Measurements from ENCODE around the gene SORCS3.

The SORCS3 gene

DNA sequence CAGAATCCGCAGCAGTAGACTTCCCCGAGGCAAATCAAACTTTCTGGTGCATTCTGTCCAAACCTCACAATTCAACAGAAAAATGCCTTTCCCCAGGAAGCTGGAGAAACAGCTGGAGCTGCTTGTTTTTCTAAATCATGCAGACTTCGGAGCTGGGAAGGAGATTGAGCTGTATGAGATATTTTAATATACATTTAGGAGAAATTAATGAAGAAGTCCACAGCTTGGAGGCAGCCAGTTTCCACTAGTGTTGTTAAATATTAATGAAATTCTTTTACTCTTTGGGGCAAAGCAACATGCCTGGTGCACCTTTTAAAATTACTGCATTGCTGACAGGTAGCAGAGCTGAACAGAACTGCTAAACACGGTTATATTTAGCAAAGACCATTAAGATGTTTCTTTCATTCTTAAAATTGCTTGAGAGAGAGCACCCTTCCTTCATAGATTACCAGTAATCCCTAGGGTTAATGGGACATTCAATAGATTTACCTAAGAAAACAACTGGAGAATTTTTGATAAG, 566.4 kb downstream of the SORCS3 start:
- TF ChIP-seq, protein P1, sequence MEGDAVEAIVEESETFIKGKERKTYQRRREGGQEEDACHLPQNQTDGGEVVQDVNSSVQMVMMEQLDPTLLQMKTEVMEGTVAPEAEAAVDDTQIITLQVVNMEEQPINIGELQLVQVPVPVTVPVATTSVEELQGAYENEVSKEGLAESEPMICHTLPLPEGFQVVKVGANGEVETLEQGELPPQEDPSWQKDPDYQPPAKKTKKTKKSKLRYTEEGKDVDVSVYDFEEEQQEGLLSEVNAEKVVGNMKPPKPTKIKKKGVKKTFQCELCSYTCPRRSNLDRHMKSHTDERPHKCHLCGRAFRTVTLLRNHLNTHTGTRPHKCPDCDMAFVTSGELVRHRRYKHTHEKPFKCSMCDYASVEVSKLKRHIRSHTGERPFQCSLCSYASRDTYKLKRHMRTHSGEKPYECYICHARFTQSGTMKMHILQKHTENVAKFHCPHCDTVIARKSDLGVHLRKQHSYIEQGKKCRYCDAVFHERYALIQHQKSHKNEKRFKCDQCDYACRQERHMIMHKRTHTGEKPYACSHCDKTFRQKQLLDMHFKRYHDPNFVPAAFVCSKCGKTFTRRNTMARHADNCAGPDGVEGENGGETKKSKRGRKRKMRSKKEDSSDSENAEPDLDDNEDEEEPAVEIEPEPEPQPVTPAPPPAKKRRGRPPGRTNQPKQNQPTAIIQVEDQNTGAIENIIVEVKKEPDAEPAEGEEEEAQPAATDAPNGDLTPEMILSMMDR (conservative IDR thresholded peaks at IDR 0.05; ENCODE audit: low read depth, low read length): no peak
- Histone ChIP-seq H3K4me3 (IDR thresholded peaks at IDR 0.05; ENCODE audit: insufficient read depth, low read depth, low read length) (no peak overlapping the region), H3K36me3 (ENCODE audit: insufficient read depth) (no peaks in the 10 kb centered on the region), H3K4me2 (no peak overlapping the region), H3K27me3 (ENCODE audit: insufficient read depth, low read depth) (no peaks in the 10 kb centered on the region), H2AFZ (ENCODE audit: low read depth) (no peak overlapping the region), H3K79me2 (ENCODE audit: insufficient read depth, low read depth) (no peaks in the 10 kb centered on the region), H3K9ac (no peak overlapping the region), H3K27ac (no peak overlapping the region), H4K20me1 (ENCODE audit: insufficient read depth) (no peaks in the 10 kb centered on the region), H3K4me1 (ENCODE audit: low read depth, poor library complexity, severe bottlenecking) (no peaks in the 10 kb centered on the region)

DNA sequence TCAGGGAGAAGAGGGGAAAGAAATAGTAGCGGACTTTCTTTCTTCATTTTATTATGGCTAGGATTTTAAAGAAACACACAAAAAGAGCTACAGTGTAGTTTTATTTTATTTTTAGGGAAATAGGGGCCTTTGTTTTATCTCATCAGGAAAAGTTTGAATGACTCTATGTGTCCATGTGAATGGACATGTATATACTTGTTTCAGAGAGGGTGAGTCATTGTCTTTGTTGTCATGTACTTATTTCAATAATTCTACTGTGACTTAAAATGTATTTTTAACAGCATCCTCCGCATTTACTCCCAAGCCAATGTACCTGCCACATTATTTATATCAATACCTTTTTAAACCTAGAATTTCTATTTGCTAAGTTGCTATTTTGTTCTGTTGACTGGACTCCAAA, 569.5 kb downstream of the SORCS3 start:
- no peak overlapping the region for H3K4me2 ChIP-seq
- no peak overlapping the region for H3K9ac ChIP-seq
- H3K4me3 ChIP-seq (IDR thresholded peaks at IDR 0.05; ENCODE audit: insufficient read depth, low read depth, low read length): no peak overlapping the region
- no peaks in the 10 kb centered on the region for H3K4me1 ChIP-seq (ENCODE audit: low read depth, poor library complexity, severe bottlenecking)
- no peaks in the 10 kb centered on the region for H3K27me3 ChIP-seq (ENCODE audit: insufficient read depth, low read depth)
- H4K20me1 ChIP-seq (ENCODE audit: insufficient read depth): no peaks in the 10 kb centered on the region
- H3K36me3 ChIP-seq (ENCODE audit: insufficient read depth): no peaks in the 10 kb centered on the region
- no peaks in the 10 kb centered on the region for H3K79me2 ChIP-seq (ENCODE audit: insufficient read depth, low read depth)
- TF ChIP-seq, protein P1 (conservative IDR thresholded peaks at IDR 0.05; ENCODE audit: low read depth, low read length): no peak
- no peak overlapping the region for H3K27ac ChIP-seq
- no peak overlapping the region for H2AFZ ChIP-seq (ENCODE audit: low read depth)

DNA sequence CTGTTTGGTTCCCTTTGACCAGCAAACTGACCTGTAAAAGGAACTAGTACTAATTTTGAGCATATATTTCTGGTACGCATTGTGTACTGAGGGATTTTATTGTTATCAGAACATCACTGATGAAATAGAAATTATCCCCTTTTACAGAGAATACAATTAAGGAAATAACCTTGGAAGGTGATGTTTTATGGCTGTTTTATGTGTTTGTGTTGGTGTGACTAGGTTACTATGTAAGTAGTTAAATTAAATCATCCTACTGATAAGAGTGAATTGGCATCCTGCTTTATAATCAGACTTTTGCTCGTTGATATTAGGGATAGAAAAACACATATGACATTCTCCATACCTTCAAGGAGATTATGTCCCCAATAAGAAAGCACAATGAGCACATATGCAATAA, 596.6 kb downstream of the SORCS3 start:
- no peak overlapping the region for H3K4me3 ChIP-seq (IDR thresholded peaks at IDR 0.05; ENCODE audit: insufficient read depth, low read depth, low read length)
- no peaks in the 10 kb centered on the region for H3K79me2 ChIP-seq (ENCODE audit: insufficient read depth, low read depth)
- H3K27me3 ChIP-seq (ENCODE audit: insufficient read depth, low read depth): no peaks in the 10 kb centered on the region
- TF ChIP-seq, protein P1 (conservative IDR thresholded peaks at IDR 0.05; ENCODE audit: low read depth, low read length): no peak
- H3K27ac ChIP-seq: no peak overlapping the region
- no peaks in the 10 kb centered on the region for H3K4me1 ChIP-seq (ENCODE audit: low read depth, poor library complexity, severe bottlenecking)
- no peak overlapping the region for H2AFZ ChIP-seq (ENCODE audit: low read depth)
- H4K20me1 ChIP-seq (ENCODE audit: insufficient read depth): no peaks in the 10 kb centered on the region
- H3K4me2 ChIP-seq: no peak overlapping the region
- no peaks in the 10 kb centered on the region for H3K36me3 ChIP-seq (ENCODE audit: insufficient read depth)
- no peak overlapping the region for H3K9ac ChIP-seq

DNA sequence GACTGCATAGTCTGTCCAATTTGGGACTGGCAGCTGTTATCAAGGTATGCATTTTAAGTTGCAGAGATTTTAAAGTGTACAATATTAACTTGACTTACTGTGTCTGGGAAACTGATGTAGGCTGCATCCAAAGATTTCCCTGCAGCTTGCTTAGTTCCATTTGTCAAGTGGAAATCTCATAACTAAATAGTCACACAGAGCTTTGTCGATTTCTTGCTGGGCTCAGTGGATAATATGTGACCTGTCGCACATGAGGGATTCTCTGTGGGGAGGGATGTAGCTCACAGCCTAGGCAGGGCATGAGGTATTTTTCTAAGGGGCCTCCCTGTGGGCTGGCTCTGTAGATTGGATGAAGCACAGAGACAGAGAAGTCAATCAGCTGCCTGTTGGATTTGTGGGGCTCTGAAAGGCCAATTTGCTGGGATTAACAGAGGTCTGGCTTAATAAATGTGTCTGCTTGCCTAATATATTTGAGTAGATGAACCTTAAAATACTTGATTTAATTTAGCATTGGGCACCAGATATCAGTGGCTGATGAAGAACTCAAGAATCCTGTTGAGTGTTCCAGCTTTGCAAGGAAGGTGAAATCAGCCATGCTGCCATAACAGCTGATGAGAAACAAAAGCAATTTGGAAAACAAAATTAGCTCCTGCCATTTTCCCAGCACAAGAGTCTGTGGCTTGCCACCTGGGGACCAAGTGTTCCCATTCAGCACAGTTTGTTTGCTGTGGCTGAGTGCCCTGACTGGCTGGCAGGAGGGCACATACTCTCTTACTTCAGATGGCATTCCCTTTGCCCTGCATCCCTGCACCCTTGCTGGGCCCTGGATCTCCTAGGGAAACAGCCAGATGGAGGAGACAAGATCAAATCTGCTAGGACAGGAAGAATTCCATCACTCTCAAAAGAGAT, 598.5 kb downstream of the SORCS3 start:
- TF ChIP-seq, protein P1 (conservative IDR thresholded peaks at IDR 0.05; ENCODE audit: low read depth, low read length): no peak
- Histone ChIP-seq H3K4me1 (ENCODE audit: low read depth, poor library complexity, severe bottlenecking) (no peaks in the 10 kb centered on the region), H3K36me3 (ENCODE audit: insufficient read depth) (no peaks in the 10 kb centered on the region), H2AFZ (ENCODE audit: low read depth) (no peak overlapping the region), H3K4me2 (no peak overlapping the region), H3K27me3 (ENCODE audit: insufficient read depth, low read depth) (no peaks in the 10 kb centered on the region), H3K79me2 (ENCODE audit: insufficient read depth, low read depth) (no peaks in the 10 kb centered on the region), H3K27ac (no peak overlapping the region), H3K4me3 (IDR thresholded peaks at IDR 0.05; ENCODE audit: insufficient read depth, low read depth, low read length) (no peak overlapping the region), H4K20me1 (ENCODE audit: insufficient read depth) (no peaks in the 10 kb centered on the region), H3K9ac (no peak overlapping the region)
